ENCODE measurements around the gene NARF. TPM values are rescaled to one million over a fixed set of nuclear protein-coding genes. Genes with fewer than 3 reads are reported as not detected.
A peak's percentile ranks its signal among the peaks of the same experiment; 100 is the strongest.

The NARF gene
- total and polyA plus RNA-seq, 2 donors (not counting 1 experiment from before 2014, with no cell fraction given): 92.4 to 103 TPM

- CTCF ChIA-PET: no interaction called here
- H3K27me3 Mint-ChIP-seq: no peaks in the 10 kb centered on the region
- no peak for TF ChIP-seq CTCF (IDR thresholded peaks at IDR 0.05)
- TF ChIP-seq EZH2 (IDR thresholded peaks at IDR 0.05; ENCODE audit: borderline replicate concordance, insufficient read depth, low read depth, low read length, poor library complexity, severe bottlenecking): no peak
Observed at GRCh38 chr17:82503094-82503727, 44.7 kb downstream of the NARF start.

GRCh38 chr17:82503728-82504308 is 45.3 kb downstream of the NARF start:
- Histone ChIP-seq H2AFZ (ENCODE audit: insufficient read depth, low read depth, low read length, poor library complexity, severe bottlenecking) (no peak overlapping the region), H4K20me1 (ENCODE audit: control insufficient read depth, insufficient read depth, low read length, poor library complexity, severe bottlenecking) (no peaks in the 10 kb centered on the region), H3K9me3 (ENCODE audit: control extremely low read depth in 1 of 3, control insufficient read depth in 2 of 3, insufficient read depth in 1 of 3, low read length in 2 of 3) (peaks cover 0 to 4% (median 0%) of the 10 kb centered on the region in 3 donors), H3K4me2 (replicated peaks; ENCODE audit: low read depth, low read length, poor library complexity, severe bottlenecking) (no peak overlapping the region), H3K79me2 (ENCODE audit: control insufficient read depth, insufficient read depth, low read length) (peaks cover 3% of the 10 kb centered on the region), H3K27ac (ENCODE audit: low read length in 2 of 2) (no peak overlapping the region), H3K4me3 (ENCODE audit: control extremely low read depth in 1 of 5, extremely low read depth in 1 of 5, insufficient read depth in 1 of 5, low read depth in 2 of 5, low read length in 4 of 5) (no peak overlapping the region), H3K9ac (ENCODE audit: low read length) (no peak overlapping the region), H3K36me3 (replicated peaks in 1 of 2; ENCODE audit: control extremely low read depth in 1 of 2, control insufficient read depth in 1 of 2, extremely low read depth in 1 of 2, insufficient read depth in 2 of 2, low read length in 1 of 2) (no peaks in the 10 kb centered on the region), H3K27me3 (replicated peaks in 1 of 4; ENCODE audit: control extremely low read depth in 1 of 4, control insufficient read depth in 3 of 4, insufficient read depth in 4 of 4, low read length in 3 of 4) (peaks cover 0 to 4% (median 0%) of the 10 kb centered on the region in 4 experiments), H3K4me1 (ENCODE audit: control insufficient read depth in 2 of 2, insufficient read depth in 2 of 2, low read length in 2 of 2) (peaks cover 3 to 13% of the 10 kb centered on the region in 2 donors)
- TF ChIP-seq EZH2 (IDR thresholded peaks at IDR 0.05; ENCODE audit: borderline replicate concordance, insufficient read depth, low read depth, low read length, poor library complexity, severe bottlenecking) (no peak), CTCF (IDR thresholded peaks at IDR 0.05) (no peak)
- peak overlapping the region; percentile 20 for H3K27ac Mint-ChIP-seq
- H3K4me1 Mint-ChIP-seq: peaks cover 19% of the 10 kb centered on the region
- 92% methylated on average over 21 of the region's 21 CpGs for WGBS (ENCODE audit: insufficient coverage)
- CTCF ChIA-PET: interaction anchor here (2.0 kb wide), 1 partner anchor 51 kb away, joined by 5 read pairs; no protein-coding TSS in a partner anchor
- POLR2A ChIA-PET: no interaction called here
- H3K4me3 Mint-ChIP-seq: no peak overlapping the region
- DNase-seq (no peak), ATAC-seq (ENCODE audit: low read depth) (no peak)
- no peaks in the 10 kb centered on the region for H3K27me3 Mint-ChIP-seq
- intact Hi-C loops (cut with micrococcal nuclease): no loop called here
- H3K9me3 Mint-ChIP-seq (ENCODE audit: insufficient read depth): no peaks in the 10 kb centered on the region

More at GRCh38 chr17:82503094-82503727, 44.7 kb downstream of the NARF start:
- Mint-ChIP-seq H3K9me3 (ENCODE audit: insufficient read depth) (no peaks in the 10 kb centered on the region), H3K4me3 (no peak overlapping the region), H3K27ac (peak overlapping the region; percentile 15), H3K4me1 (peaks cover 19% of the 10 kb centered on the region)
- Histone ChIP-seq H3K36me3 (replicated peaks in 1 of 2; ENCODE audit: control extremely low read depth in 1 of 2, control insufficient read depth in 1 of 2, extremely low read depth in 1 of 2, insufficient read depth in 2 of 2, low read length in 1 of 2) (no peaks in the 10 kb centered on the region), H3K27ac (ENCODE audit: low read length in 2 of 2) (no peak overlapping the region), H3K4me1 (ENCODE audit: control insufficient read depth in 2 of 2, insufficient read depth in 2 of 2, low read length in 2 of 2) (peaks cover 3 to 14% of the 10 kb centered on the region in 2 donors), H3K4me3 (ENCODE audit: control extremely low read depth in 1 of 5, extremely low read depth in 1 of 5, insufficient read depth in 1 of 5, low read depth in 2 of 5, low read length in 4 of 5) (no peak overlapping the region), H3K27me3 (replicated peaks in 1 of 4; ENCODE audit: control extremely low read depth in 1 of 4, control insufficient read depth in 3 of 4, insufficient read depth in 4 of 4, low read length in 3 of 4) (peaks cover 0 to 4% (median 0%) of the 10 kb centered on the region in 4 experiments), H4K20me1 (ENCODE audit: control insufficient read depth, insufficient read depth, low read length, poor library complexity, severe bottlenecking) (no peaks in the 10 kb centered on the region), H3K79me2 (ENCODE audit: control insufficient read depth, insufficient read depth, low read length) (peaks cover 3% of the 10 kb centered on the region), H3K9me3 (ENCODE audit: control extremely low read depth in 1 of 3, control insufficient read depth in 2 of 3, insufficient read depth in 1 of 3, low read length in 2 of 3) (peaks cover 0 to 4% (median 0%) of the 10 kb centered on the region in 3 donors), H3K9ac (ENCODE audit: low read length) (no peak overlapping the region), H3K4me2 (replicated peaks; ENCODE audit: low read depth, low read length, poor library complexity, severe bottlenecking) (no peak overlapping the region), H2AFZ (ENCODE audit: insufficient read depth, low read depth, low read length, poor library complexity, severe bottlenecking) (no peak overlapping the region)
- POLR2A ChIA-PET: no interaction called here
- DNase-seq (no peak), ATAC-seq (ENCODE audit: low read depth) (no peak)
- 88% methylated on average over 11 of the region's 12 CpGs for WGBS (ENCODE audit: insufficient coverage)
- intact Hi-C loops (cut with micrococcal nuclease): no loop called here
